Measurements from ENCODE around the gene GPC5.
A peak's percentile ranks its signal among the peaks of the same experiment; 100 is the strongest.

The GPC5 gene

GRCh38 chr13:91355099-91355825 lies 43.2 kb upstream of the GPC5 start:
- H3K79me2 ChIP-seq (ENCODE audit: insufficient read depth, low read length), result peaks cover 34% of the 10 kb centered on the region
- no peak overlapping the region for H3K9ac ChIP-seq (ENCODE audit: low read length)
- H3K4me2 ChIP-seq (ENCODE audit: low read depth, low read length, poor library complexity, severe bottlenecking), result no peak overlapping the region
- H3K27ac ChIP-seq (ENCODE audit: low read depth, low read length), result no peak overlapping the region
- H2AFZ ChIP-seq (ENCODE audit: low read depth, low read length, severe bottlenecking), result no peak overlapping the region
- peaks cover 64% of the 10 kb centered on the region for H4K20me1 ChIP-seq (ENCODE audit: low read depth, low read length)
- H3K27me3 ChIP-seq (ENCODE audit: low read length), result no peaks in the 10 kb centered on the region
- no peak overlapping the region for H3K4me3 ChIP-seq (ENCODE audit: insufficient read depth, low read length, poor library complexity, severe bottlenecking)
- H3K9me3 ChIP-seq (ENCODE audit: insufficient read depth, low read length), result no peaks in the 10 kb centered on the region
- no peaks in the 10 kb centered on the region for H3K9me2 ChIP-seq (replicated peaks; ENCODE audit: insufficient read depth, low read length)
- TF ChIP-seq CTCF (IDR thresholded peaks at IDR 0.05; ENCODE audit: insufficient read depth, low read length, poor library complexity, severe bottlenecking), result no peak
- peaks cover 99% of the 10 kb centered on the region for H3F3A ChIP-seq (ENCODE audit: insufficient read depth)
- peaks cover 72% of the 10 kb centered on the region for H3K36me3 ChIP-seq (ENCODE audit: low read length)

GRCh38 chr13:91355826-91356710 lies 42.4 kb upstream of the GPC5 start:
- H3K79me2 ChIP-seq (ENCODE audit: insufficient read depth, low read length), result peaks cover 26% of the 10 kb centered on the region
- H3K4me3 ChIP-seq (ENCODE audit: insufficient read depth, low read length, poor library complexity, severe bottlenecking), result no peak overlapping the region
- no peak overlapping the region for H3K4me2 ChIP-seq (ENCODE audit: low read depth, low read length, poor library complexity, severe bottlenecking)
- H3K9me3 ChIP-seq (ENCODE audit: insufficient read depth, low read length), result no peaks in the 10 kb centered on the region
- H3K27ac ChIP-seq (ENCODE audit: low read depth, low read length), result no peak overlapping the region
- peaks cover 99% of the 10 kb centered on the region for H3F3A ChIP-seq (ENCODE audit: insufficient read depth)
- no peak overlapping the region for H3K9ac ChIP-seq (ENCODE audit: low read length)
- no peaks in the 10 kb centered on the region for H3K9me2 ChIP-seq (replicated peaks; ENCODE audit: insufficient read depth, low read length)
- H2AFZ ChIP-seq (ENCODE audit: low read depth, low read length, severe bottlenecking), result no peak overlapping the region
- H3K36me3 ChIP-seq (ENCODE audit: low read length), result peaks cover 64% of the 10 kb centered on the region
- H3K27me3 ChIP-seq (ENCODE audit: low read length), result no peaks in the 10 kb centered on the region
- no peak for TF ChIP-seq EZH2phosphoT487 (conservative IDR thresholded peaks at IDR 0.05; ENCODE audit: low read length)
- no peak for TF ChIP-seq CTCF (IDR thresholded peaks at IDR 0.05; ENCODE audit: insufficient read depth, low read length, poor library complexity, severe bottlenecking)
- peaks cover 57% of the 10 kb centered on the region for H4K20me1 ChIP-seq (ENCODE audit: low read depth, low read length)

- H3K36me3 ChIP-seq (ENCODE audit: low read length), result peaks cover 57% of the 10 kb centered on the region
- peaks cover 47% of the 10 kb centered on the region for H4K20me1 ChIP-seq (ENCODE audit: low read depth, low read length)
- H3K27ac ChIP-seq (ENCODE audit: low read depth, low read length), result peak overlapping the region; percentile 12; the same call in 1 of the 2 replicates
Measured at GRCh38 chr13:91356919-91357612, 41.4 kb upstream of the GPC5 start.

More at GRCh38 chr13:91356919-91357612, 41.4 kb upstream of the GPC5 start:
- H3K27me3 ChIP-seq (ENCODE audit: low read length), result no peaks in the 10 kb centered on the region
- no peak overlapping the region for H3K9ac ChIP-seq (ENCODE audit: low read length)
- peaks cover 16% of the 10 kb centered on the region for H3K79me2 ChIP-seq (ENCODE audit: insufficient read depth, low read length)
- TF ChIP-seq CTCF (IDR thresholded peaks at IDR 0.05; ENCODE audit: insufficient read depth, low read length, poor library complexity, severe bottlenecking) (no peak), EZH2phosphoT487 (conservative IDR thresholded peaks at IDR 0.05; ENCODE audit: low read length) (no peak)
- no peaks in the 10 kb centered on the region for H3K9me2 ChIP-seq (replicated peaks; ENCODE audit: insufficient read depth, low read length)
- H3K4me3 ChIP-seq (ENCODE audit: insufficient read depth, low read length, poor library complexity, severe bottlenecking), result no peak overlapping the region
- H3F3A ChIP-seq (ENCODE audit: insufficient read depth), result peaks cover 99% of the 10 kb centered on the region
- no peaks in the 10 kb centered on the region for H3K9me3 ChIP-seq (ENCODE audit: insufficient read depth, low read length)
- no peak overlapping the region for H2AFZ ChIP-seq (ENCODE audit: low read depth, low read length, severe bottlenecking)
- H3K4me2 ChIP-seq (ENCODE audit: low read depth, low read length, poor library complexity, severe bottlenecking), result no peak overlapping the region

Measured in SU-DHL-6 (cell line).